PC-3 (cell line): ENCODE data around the gene FAM174B.

Experiments
- EZH2 ChIP-seq: fragments of 300-600 bp; sonication (generic); IDR thresholded peaks from one replicate; pipeline ENCODE4 v1.6.1; 2017; ENCODE audit warnings: antibody characterized with exemption, mild to moderate bottlenecking, low read length; ENCODE audit not compliant: unreplicated experiment
- TF ChIP-seq, protein P1 (sequence below): fragments of 300-600 bp; sonication (generic); conservative IDR thresholded peaks from 2 replicates; pipeline ENCODE4 v1.5.1; 2017; ENCODE audit warnings: antibody characterized with exemption, low read depth, mild to moderate bottlenecking, low read length

DNA sequence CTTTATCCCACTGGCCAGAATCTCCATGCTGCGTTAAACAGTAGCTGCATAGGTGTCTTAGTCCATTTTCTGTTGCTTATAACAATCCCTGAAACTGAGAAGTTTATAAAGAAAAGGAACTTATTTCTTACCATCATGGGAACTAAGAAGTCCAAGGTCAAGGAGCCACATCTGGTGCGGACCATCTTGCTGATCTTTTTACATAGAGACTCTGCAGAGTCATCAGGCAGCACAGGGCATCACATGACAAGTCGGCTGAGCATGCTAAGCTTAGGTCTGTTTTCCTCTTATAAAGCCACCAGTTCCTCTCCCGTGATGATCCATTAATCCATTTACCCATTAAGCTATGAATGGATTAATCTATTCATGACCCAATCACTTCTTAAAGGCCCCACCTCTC is 22.4 kb upstream of the FAM174B start:
- TF ChIP-seq, protein P1, sequence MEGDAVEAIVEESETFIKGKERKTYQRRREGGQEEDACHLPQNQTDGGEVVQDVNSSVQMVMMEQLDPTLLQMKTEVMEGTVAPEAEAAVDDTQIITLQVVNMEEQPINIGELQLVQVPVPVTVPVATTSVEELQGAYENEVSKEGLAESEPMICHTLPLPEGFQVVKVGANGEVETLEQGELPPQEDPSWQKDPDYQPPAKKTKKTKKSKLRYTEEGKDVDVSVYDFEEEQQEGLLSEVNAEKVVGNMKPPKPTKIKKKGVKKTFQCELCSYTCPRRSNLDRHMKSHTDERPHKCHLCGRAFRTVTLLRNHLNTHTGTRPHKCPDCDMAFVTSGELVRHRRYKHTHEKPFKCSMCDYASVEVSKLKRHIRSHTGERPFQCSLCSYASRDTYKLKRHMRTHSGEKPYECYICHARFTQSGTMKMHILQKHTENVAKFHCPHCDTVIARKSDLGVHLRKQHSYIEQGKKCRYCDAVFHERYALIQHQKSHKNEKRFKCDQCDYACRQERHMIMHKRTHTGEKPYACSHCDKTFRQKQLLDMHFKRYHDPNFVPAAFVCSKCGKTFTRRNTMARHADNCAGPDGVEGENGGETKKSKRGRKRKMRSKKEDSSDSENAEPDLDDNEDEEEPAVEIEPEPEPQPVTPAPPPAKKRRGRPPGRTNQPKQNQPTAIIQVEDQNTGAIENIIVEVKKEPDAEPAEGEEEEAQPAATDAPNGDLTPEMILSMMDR = no peak
- TF ChIP-seq EZH2 = no peak
